Esophagus squamous epithelium (tissue), 4 donors: ENCODE data around the gene SETSIP.

Source experiments
- POLR2A ChIP-seq, 4 donors: fragments of 450-650 bp; IDR thresholded peaks; one replicate each; pipeline ENCODE4 v1.6.1; 2017; ENCODE audit warnings: antibody characterized with exemption in 4 of 4, mild to moderate bottlenecking in 4 of 4, moderate library complexity in 3 of 4
- TF ChIP-seq, protein P1 (sequence below), 6 experiments: fragments of 450-650 bp in 4 of 6; fragments of 200-600 bp in 2 of 6; sonication (generic) in 2 of 6; IDR thresholded peaks; one replicate each; pipeline ENCODE4 v1.5.1; 2016 to 2019; ENCODE audit warnings: antibody characterized with exemption in 6 of 6, mild to moderate bottlenecking in 4 of 6, moderate library complexity in 4 of 6

DNA sequence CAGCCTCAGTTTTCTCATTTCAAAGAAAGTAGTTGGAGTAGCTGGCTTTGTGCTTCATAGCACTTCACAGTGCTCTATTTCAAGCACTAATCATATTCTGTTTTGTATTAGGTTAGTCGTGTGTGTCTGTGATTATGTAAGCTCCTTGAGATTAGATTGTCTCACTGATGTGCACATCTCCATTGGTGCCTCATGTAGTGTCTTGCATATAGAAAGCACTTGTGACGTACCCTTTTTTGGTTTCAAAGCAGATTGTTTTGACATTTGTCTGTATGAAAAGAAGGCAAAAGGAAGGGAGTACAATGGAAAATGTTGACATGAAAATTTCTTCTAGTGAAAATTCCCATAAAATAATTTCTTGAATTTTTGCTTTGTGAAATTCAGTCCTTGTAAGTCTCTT, 18.9 kb upstream of the SETSIP start:
- no peak for TF ChIP-seq POLR2A (IDR thresholded peaks at IDR 0.05)
- TF ChIP-seq, protein P1, sequence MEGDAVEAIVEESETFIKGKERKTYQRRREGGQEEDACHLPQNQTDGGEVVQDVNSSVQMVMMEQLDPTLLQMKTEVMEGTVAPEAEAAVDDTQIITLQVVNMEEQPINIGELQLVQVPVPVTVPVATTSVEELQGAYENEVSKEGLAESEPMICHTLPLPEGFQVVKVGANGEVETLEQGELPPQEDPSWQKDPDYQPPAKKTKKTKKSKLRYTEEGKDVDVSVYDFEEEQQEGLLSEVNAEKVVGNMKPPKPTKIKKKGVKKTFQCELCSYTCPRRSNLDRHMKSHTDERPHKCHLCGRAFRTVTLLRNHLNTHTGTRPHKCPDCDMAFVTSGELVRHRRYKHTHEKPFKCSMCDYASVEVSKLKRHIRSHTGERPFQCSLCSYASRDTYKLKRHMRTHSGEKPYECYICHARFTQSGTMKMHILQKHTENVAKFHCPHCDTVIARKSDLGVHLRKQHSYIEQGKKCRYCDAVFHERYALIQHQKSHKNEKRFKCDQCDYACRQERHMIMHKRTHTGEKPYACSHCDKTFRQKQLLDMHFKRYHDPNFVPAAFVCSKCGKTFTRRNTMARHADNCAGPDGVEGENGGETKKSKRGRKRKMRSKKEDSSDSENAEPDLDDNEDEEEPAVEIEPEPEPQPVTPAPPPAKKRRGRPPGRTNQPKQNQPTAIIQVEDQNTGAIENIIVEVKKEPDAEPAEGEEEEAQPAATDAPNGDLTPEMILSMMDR (IDR thresholded peaks at IDR 0.05), result no peak
